Mammary epithelial cell (primary cell): Measurements from ENCODE around the gene DDR2.

Experiments used
- CTCF ChIP-seq, 2 donors: IDR thresholded peaks in 1 of 2; conservative IDR thresholded peaks in 1 of 2; 2 replicates each; pipeline ENCODE4 v1.5.1; 2011 to 2012; ENCODE audit warnings: inconsistent platforms in 2 of 2, low read length in 2 of 2, mild to moderate bottlenecking in 2 of 2, control low read depth in 1 of 2, low read depth in 1 of 2; ENCODE audit not compliant: insufficient read depth in 1 of 2; ENCODE audit errors: extremely low read depth in 1 of 2
- EZH2 ChIP-seq: IDR thresholded peaks from 2 replicates; pipeline ENCODE4 v1.6.1; 2012; ENCODE audit warnings: low read length, inconsistent platforms, borderline replicate concordance

- TF ChIP-seq CTCF (conservative IDR thresholded peaks at IDR 0.05 in 1 of 2, IDR thresholded peaks at IDR 0.05 in 1 of 2; ENCODE audit: extremely low read depth in 1 of 2, insufficient read depth in 1 of 2, low read depth in 1 of 2, low read length in 2 of 2) (no peak), EZH2 (no peak)
These were observed 7.5 kb downstream of the DDR2 start for GRCh38 chr1:162639718-162640117.
